ENCODE data around the gene TMTC1.

TMTC1 gene

GRCh38 chr12:29565727-29566126, 218.0 kb downstream of the TMTC1 start:
- CTCF ChIA-PET, result no interaction called here
- no peak for DNase-seq (ENCODE audit: extremely low spot score)
- no peak for TF ChIP-seq CTCF (IDR thresholded peaks at IDR 0.05; ENCODE audit: control extremely low read depth, extremely low read depth, low read depth, missing control alignments)
- POLR2A ChIA-PET, result no interaction called here

GRCh38 chr12:29564925-29565324, 218.8 kb downstream of the TMTC1 start:
- CTCF ChIA-PET, result no interaction called here
- POLR2A ChIA-PET, result no interaction called here

GRCh38 chr12:29563636-29564035, 220.1 kb downstream of the TMTC1 start:
- no peak for DNase-seq (ENCODE audit: extremely low spot score)
- TF ChIP-seq CTCF (IDR thresholded peaks at IDR 0.05; ENCODE audit: control extremely low read depth, extremely low read depth, low read depth, missing control alignments), result no peak
- CTCF ChIA-PET, result interaction anchor here (1.7 to 2.1 kb wide), 2 partner anchors 10 to 18 kb away, joined by 4 to 6 read pairs; no protein-coding TSS in a partner anchor
- POLR2A ChIA-PET, result no interaction called here

More at GRCh38 chr12:29564925-29565324, 218.8 kb downstream of the TMTC1 start:
- no peak for TF ChIP-seq CTCF (IDR thresholded peaks at IDR 0.05; ENCODE audit: control extremely low read depth, extremely low read depth, low read depth, missing control alignments)
- no peak for DNase-seq (ENCODE audit: extremely low spot score)

GRCh38 chr12:29563071-29563470, 220.7 kb downstream of the TMTC1 start:
- CTCF ChIA-PET, result interaction anchor here (1.7 to 2.1 kb wide), 2 partner anchors 10 to 17 kb away, joined by 4 to 6 read pairs; no protein-coding TSS in a partner anchor
- DNase-seq (ENCODE audit: extremely low spot score), result no peak
- TF ChIP-seq CTCF (IDR thresholded peaks at IDR 0.05; ENCODE audit: control extremely low read depth, extremely low read depth, low read depth, missing control alignments), result no peak
- POLR2A ChIA-PET, result no interaction called here

- TF ChIP-seq CTCF (IDR thresholded peaks at IDR 0.05; ENCODE audit: control extremely low read depth, extremely low read depth, low read depth, missing control alignments), result no peak
- no peak for DNase-seq (ENCODE audit: extremely low spot score)
- CTCF ChIA-PET, result interaction anchor here (2.1 kb wide), 1 partner anchor 9 kb away, joined by 6 read pairs; no protein-coding TSS in a partner anchor
- POLR2A ChIA-PET, result no interaction called here
These were observed 221.5 kb downstream of the TMTC1 start for GRCh38 chr12:29562110-29562804.

- no peak for DNase-seq (ENCODE audit: extremely low spot score)
These were observed 222.1 kb downstream of the TMTC1 start for GRCh38 chr12:29561664-29562071.

More at GRCh38 chr12:29561664-29562071, 222.1 kb downstream of the TMTC1 start:
- ChIA-PET POLR2A (no interaction called here), CTCF (interaction anchor here (2.4 kb wide), 1 partner anchor 10 kb away, joined by 8 read pairs; no protein-coding TSS in a partner anchor)
- no peak for TF ChIP-seq CTCF (IDR thresholded peaks at IDR 0.05; ENCODE audit: control extremely low read depth, extremely low read depth, low read depth, missing control alignments)
